GM18507 (cell line): ENCODE results near the gene EIF2AK2.

Source experiments
- DNase-seq: peaks from one replicate; pipeline ENCODE4 v3.0.0; 2011; ENCODE audit warnings: low read depth; ENCODE audit not compliant: insufficient read length; ENCODE audit errors: extremely low spot score
- FAIRE-seq: peaks from 2 replicates; lab custom pipeline; 2011; peaks lifted over from hg19 to GRCh38; lab: Jason Lieb, UNC

The EIF2AK2 gene

GRCh38 chr2:37060446-37060845 is 96.3 kb downstream of the EIF2AK2 start:
- no peak for FAIRE-seq
- DNase-seq, result no peak

DNA sequence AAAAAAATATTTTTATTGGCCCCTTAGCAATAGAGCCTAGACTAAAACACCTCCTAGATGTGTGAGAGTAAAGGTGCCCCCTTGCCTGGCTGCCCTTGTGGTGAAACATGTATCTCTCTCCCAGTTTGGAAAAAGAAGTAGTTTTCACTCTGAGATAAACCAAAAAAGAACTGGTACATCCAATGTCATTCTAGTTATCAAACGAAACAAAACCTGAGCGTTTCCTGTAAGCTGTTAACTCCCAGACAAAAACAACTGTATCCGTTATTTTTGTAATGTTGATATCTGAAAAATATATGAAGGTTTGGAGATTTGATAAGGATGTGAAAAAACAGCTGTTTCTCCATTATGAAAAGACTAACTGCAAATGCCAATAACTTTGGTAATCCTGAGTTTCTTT is 96.9 kb downstream of the EIF2AK2 start:
- FAIRE-seq, result no peak
- DNase-seq, result no peak

DNA sequence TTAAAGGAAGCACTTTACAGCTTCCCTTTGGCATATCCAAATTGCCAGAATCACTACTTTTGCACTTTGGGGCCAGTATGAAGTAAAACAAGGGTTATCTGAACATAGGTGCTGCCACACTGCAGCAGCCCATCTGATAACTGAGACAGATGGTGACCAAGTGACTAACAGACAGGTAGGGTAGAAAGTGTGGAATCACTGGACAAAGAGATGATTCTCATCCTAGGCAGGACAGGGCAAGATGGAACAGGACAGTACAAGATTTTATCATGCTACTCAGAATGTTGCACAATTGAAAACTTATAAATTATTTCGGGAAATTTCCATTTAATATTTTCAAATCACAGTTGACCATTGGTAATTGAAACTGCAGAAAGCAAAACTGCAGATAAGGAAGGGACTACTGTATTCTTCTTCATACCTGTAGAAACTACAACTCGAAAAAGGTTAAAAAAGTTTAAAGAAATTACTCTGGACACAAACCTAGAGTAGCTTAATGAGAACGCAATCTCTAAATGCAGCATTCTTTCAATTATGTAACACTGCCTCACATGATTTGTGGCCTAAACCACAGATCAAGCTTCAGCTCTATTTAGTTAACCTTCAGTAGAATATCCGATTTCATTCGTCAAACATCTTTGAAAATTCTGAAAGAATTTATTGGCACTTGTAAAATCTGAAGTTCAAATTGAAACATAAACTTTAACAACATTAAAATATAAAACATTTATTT is 104.0 kb downstream of the EIF2AK2 start:
- no peak for DNase-seq
- FAIRE-seq, result no peak
